GM23338 (cell line): ENCODE data around the gene SLC4A4. TPM values are rescaled to one million over a fixed set of nuclear protein-coding genes. Genes with fewer than 3 reads are reported as not detected.

ENCODE experiments used
- ATAC-seq: fragments of 200-7000 bp; cut with Tn5 transposase; 3 replicates; pipeline ENCODE4 v1.9.1; 2020
- DNase-seq: peaks from one replicate; pipeline ENCODE4 v3.0.0-alpha.2; 2015; ENCODE audit warnings: low spot score
- H2AFZ ChIP-seq: fragments of 200-600 bp; sonication (generic); 2 replicates; pipeline ENCODE4 v1.8.0; 2016; ENCODE audit warnings: antibody characterized with exemption, mild to moderate bottlenecking, moderate library complexity
- H3F3A ChIP-seq: fragments of 200-600 bp; sonication (generic); replicated peaks from 2 replicates; pipeline ENCODE4 v1.8.0; 2017; ENCODE audit warnings: antibody characterized with exemption, mixed run types, low read depth
- H3K27ac ChIP-seq: fragments of 200-600 bp; sonication (generic); 2 replicates; pipeline ENCODE4 v1.6.1; 2016; ENCODE audit warnings: low read depth
- H3K27me3 ChIP-seq: fragments of 200-600 bp; sonication (generic); 2 replicates; pipeline ENCODE4 v1.8.0; 2016; ENCODE audit warnings: mild to moderate bottlenecking, mixed run types, moderate library complexity; ENCODE audit not compliant: insufficient read depth
- H3K36me3 ChIP-seq: fragments of 200-600 bp; sonication (generic); 2 replicates; pipeline ENCODE4 v1.8.0; 2016; ENCODE audit warnings: mild to moderate bottlenecking; ENCODE audit not compliant: insufficient read depth
- H3K4me1 ChIP-seq: fragments of 200-600 bp; sonication (generic); 2 replicates; pipeline ENCODE4 v1.8.0; 2016; ENCODE audit warnings: mild to moderate bottlenecking, moderate library complexity; ENCODE audit not compliant: insufficient read depth
- H3K4me2 ChIP-seq: fragments of 200-600 bp; sonication (generic); 2 replicates; pipeline ENCODE4 v1.7.1; 2017; ENCODE audit warnings: mixed run types
- H3K4me3 ChIP-seq: fragments of 200-600 bp; sonication (generic); 2 replicates; pipeline ENCODE4 v1.6.1; 2016; ENCODE audit warnings: mixed run types
- H3K79me2 ChIP-seq: fragments of 200-600 bp; sonication (generic); replicated peaks from 2 replicates; pipeline ENCODE4 v1.8.0; 2017; ENCODE audit warnings: mild to moderate bottlenecking; ENCODE audit not compliant: insufficient read depth
- H3K9me2 ChIP-seq: fragments of 200-600 bp; sonication (generic); 2 replicates; pipeline ENCODE4 v1.8.0; 2017; ENCODE audit not compliant: insufficient read depth
- H4K20me1 ChIP-seq: fragments of 200-600 bp; sonication (generic); replicated peaks from 2 replicates; pipeline ENCODE4 v1.8.0; 2017; ENCODE audit warnings: mild to moderate bottlenecking; ENCODE audit not compliant: insufficient read depth
- H3K27ac Mint-ChIP-seq: 2 replicates; pipeline ENCODE4 v1.8.0; 2020; ENCODE audit warnings: inconsistent platforms, mild to moderate bottlenecking, moderate library complexity, mixed read lengths
- H3K27me3 Mint-ChIP-seq: 3 replicates; pipeline ENCODE4 v1.8.0; 2022; ENCODE audit warnings: low read depth, mild to moderate bottlenecking, moderate library complexity, mixed read lengths, inconsistent platforms; ENCODE audit not compliant: insufficient read depth, poor library complexity
- H3K36me3 Mint-ChIP-seq: 3 replicates; pipeline ENCODE4 v1.8.0; 2021; ENCODE audit warnings: low read depth, mild to moderate bottlenecking, inconsistent platforms, moderate library complexity, mixed read lengths
- H3K4me1 Mint-ChIP-seq: 3 replicates; pipeline ENCODE4 v1.8.0; 2020; ENCODE audit warnings: mild to moderate bottlenecking, inconsistent platforms, mixed read lengths
- H3K4me3 Mint-ChIP-seq: 3 replicates; pipeline ENCODE4 v1.8.0; 2021; ENCODE audit warnings: moderate library complexity, mild to moderate bottlenecking, inconsistent platforms, mixed read lengths
- H3K9me3 Mint-ChIP-seq: 3 replicates; pipeline ENCODE4 v1.8.0; 2020; ENCODE audit warnings: moderate library complexity, mild to moderate bottlenecking, inconsistent platforms, mixed read lengths
- CREB1 ChIP-seq: fragments of 250-450 bp; sonication (Bioruptor Pico); IDR thresholded peaks from 2 replicates; pipeline ENCODE4 v1.5.0; 2020; ENCODE audit warnings: low read depth, mild to moderate bottlenecking, moderate library complexity
- CTCF ChIP-seq, 2 experiments: fragments of 200-600 bp in 1 of 2; sonication (generic) in 1 of 2; conservative IDR thresholded peaks; 2 replicates each; pipeline versions ENCODE4 v1.5.1 to v1.6.1; 2016 to 2017; ENCODE audit warnings: antibody characterized with exemption in 2 of 2, low read depth in 2 of 2, mild to moderate bottlenecking in 2 of 2, moderate library complexity in 1 of 2
- ETS1 ChIP-seq: IDR thresholded peaks from 2 replicates; pipeline ENCODE4 v1.6.1; 2016; ENCODE audit warnings: antibody characterized with exemption
- EZH2 ChIP-seq: fragments of 200-600 bp; sonication (generic); IDR thresholded peaks from one replicate; pipeline ENCODE4 v1.8.0; 2017; ENCODE audit warnings: antibody characterized with exemption, mild to moderate bottlenecking, low read depth; ENCODE audit not compliant: unreplicated experiment
- EZH2phosphoT487 ChIP-seq: fragments of 200-600 bp; sonication (generic); IDR thresholded peaks from one replicate; pipeline ENCODE4 v1.8.1; 2018; ENCODE audit warnings: antibody characterized with exemption; ENCODE audit not compliant: unreplicated experiment
- JUNB ChIP-seq: IDR thresholded peaks from one replicate; pipeline ENCODE4 v1.6.1; 2016; ENCODE audit warnings: antibody characterized with exemption; ENCODE audit not compliant: unreplicated experiment
- NANOG ChIP-seq: IDR thresholded peaks from 2 replicates; pipeline ENCODE4 v1.6.1; 2016; ENCODE audit warnings: antibody characterized with exemption, borderline replicate concordance
- POLR2AphosphoS5 ChIP-seq: IDR thresholded peaks from 2 replicates; pipeline ENCODE4 v1.6.1; 2016; ENCODE audit warnings: antibody characterized with exemption, low read depth
- STAT1 ChIP-seq: IDR thresholded peaks from one replicate; pipeline ENCODE4 v1.6.1; 2016; ENCODE audit warnings: antibody characterized with exemption; ENCODE audit not compliant: unreplicated experiment
- ZNF114 ChIP-seq: fragments of 250-450 bp; sonication (Bioruptor Pico); IDR thresholded peaks from 2 replicates; pipeline ENCODE4 v1.5.0; 2020; ENCODE audit warnings: mild to moderate bottlenecking, moderate library complexity
- ZNF331 ChIP-seq: fragments of 250-450 bp; sonication (Bioruptor Pico); IDR thresholded peaks from 2 replicates; pipeline ENCODE4 v1.5.0; 2020; ENCODE audit warnings: low read depth, mild to moderate bottlenecking, moderate library complexity
- polyA plus RNA-seq: library from polyadenylated mRNA; unstranded; fragments of >200 nt; fragmentation: Nextera tagmentation; extraction: Ambion mirVana; gene quantifications from 2 replicates; pipeline ENCODE4 v1.2.1, GENCODE V29; 2016
- total RNA-seq: library from RNA; depleted of rRNA; stranded (reverse); fragments of >200 nt; shearing (Covaris generic); gene quantifications from 2 replicates; pipeline ENCODE4 v1.2.3, GENCODE V29; 2014
- TF ChIP-seq, protein P1 (sequence below): IDR thresholded peaks from one replicate; pipeline ENCODE4 v1.6.1; 2018; ENCODE audit warnings: antibody characterized with exemption; ENCODE audit not compliant: unreplicated experiment
- TF ChIP-seq, protein P2 (sequence below): fragments of 250-450 bp; sonication (Bioruptor Pico); IDR thresholded peaks from 2 replicates; pipeline ENCODE4 v1.5.0; 2020; ENCODE audit warnings: mild to moderate bottlenecking, moderate library complexity

The SLC4A4 gene
- total and polyA plus RNA-seq, 2 experiments from 2014 or later = 1.0 to 1.5 TPM

DNA sequence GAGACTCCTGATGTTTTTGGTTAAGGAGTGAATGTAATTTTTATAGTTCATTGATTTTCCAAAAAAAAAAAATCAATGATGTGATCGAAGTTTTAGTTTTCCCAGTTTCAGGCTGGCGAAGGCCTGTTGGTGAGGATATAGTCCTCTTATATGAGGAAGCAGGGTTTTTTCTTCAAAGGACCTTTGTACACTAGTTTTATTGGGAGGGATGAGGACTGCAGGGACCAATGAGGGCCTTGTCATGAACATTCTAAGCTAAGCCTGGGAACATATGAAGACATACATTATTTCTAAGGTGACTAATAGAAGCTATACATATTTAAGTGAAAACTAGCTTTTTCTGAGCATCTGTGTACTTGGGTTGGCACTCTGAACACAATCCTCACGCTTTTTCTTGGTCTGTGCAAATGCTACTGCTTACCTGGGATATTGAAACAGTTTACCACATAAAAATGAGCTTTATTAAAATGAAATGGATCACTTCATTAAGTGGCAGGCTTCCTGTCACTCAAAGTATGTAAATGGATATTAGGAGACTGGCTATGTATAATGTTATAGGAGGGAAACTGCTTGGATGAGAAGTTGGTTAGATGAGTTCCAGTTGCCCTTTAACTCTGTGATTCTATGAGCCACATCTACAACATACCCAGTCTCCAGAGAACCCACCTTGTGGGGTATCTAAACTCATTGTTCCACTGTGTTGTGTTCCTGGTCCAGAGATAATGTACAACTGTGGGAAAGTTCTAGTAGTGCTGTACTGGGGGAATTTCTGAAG, 43.5 kb downstream of the SLC4A4 start:
- no peaks in the 10 kb centered on the region for H3K4me1 Mint-ChIP-seq

More for the DNA sequence above, 43.5 kb downstream of the SLC4A4 start:
- H3K36me3 ChIP-seq = no peaks in the 10 kb centered on the region; the same call in 1 of the 2 replicates
- H3K4me2 ChIP-seq = no peak overlapping the region
- Mint-ChIP-seq H3K9me3 (no peaks in the 10 kb centered on the region), H3K27me3 (no peaks in the 10 kb centered on the region), H3K27ac (no peak overlapping the region), H3K36me3 (no peaks in the 10 kb centered on the region), H3K4me3 (no peak overlapping the region)
- H3K27ac ChIP-seq = no peak overlapping the region
- H2AFZ ChIP-seq = no peak overlapping the region
- DNase-seq (no peak), ATAC-seq (no peak)
- H3K4me1 ChIP-seq = no peaks in the 10 kb centered on the region
- no peaks in the 10 kb centered on the region for H4K20me1 ChIP-seq
- no peaks in the 10 kb centered on the region for H3K79me2 ChIP-seq
- H3F3A ChIP-seq = no peaks in the 10 kb centered on the region
- peaks cover 4% of the 10 kb centered on the region for H3K9me2 ChIP-seq
- H3K4me3 ChIP-seq = no peak overlapping the region
- TF ChIP-seq NANOG (no peak), STAT1 (no peak), POLR2AphosphoS5 (no peak), ZNF114 (no peak), CTCF (conservative IDR thresholded peaks at IDR 0.05; ENCODE audit: low read depth in 2 of 2) (no peak), JUNB (no peak), EZH2phosphoT487 (no peak), ZNF331 (CRISPR knock-in tag) (no peak), ETS1 (no peak), EZH2 (no peak), CREB1 (no peak)
- TF ChIP-seq, protein P1, sequence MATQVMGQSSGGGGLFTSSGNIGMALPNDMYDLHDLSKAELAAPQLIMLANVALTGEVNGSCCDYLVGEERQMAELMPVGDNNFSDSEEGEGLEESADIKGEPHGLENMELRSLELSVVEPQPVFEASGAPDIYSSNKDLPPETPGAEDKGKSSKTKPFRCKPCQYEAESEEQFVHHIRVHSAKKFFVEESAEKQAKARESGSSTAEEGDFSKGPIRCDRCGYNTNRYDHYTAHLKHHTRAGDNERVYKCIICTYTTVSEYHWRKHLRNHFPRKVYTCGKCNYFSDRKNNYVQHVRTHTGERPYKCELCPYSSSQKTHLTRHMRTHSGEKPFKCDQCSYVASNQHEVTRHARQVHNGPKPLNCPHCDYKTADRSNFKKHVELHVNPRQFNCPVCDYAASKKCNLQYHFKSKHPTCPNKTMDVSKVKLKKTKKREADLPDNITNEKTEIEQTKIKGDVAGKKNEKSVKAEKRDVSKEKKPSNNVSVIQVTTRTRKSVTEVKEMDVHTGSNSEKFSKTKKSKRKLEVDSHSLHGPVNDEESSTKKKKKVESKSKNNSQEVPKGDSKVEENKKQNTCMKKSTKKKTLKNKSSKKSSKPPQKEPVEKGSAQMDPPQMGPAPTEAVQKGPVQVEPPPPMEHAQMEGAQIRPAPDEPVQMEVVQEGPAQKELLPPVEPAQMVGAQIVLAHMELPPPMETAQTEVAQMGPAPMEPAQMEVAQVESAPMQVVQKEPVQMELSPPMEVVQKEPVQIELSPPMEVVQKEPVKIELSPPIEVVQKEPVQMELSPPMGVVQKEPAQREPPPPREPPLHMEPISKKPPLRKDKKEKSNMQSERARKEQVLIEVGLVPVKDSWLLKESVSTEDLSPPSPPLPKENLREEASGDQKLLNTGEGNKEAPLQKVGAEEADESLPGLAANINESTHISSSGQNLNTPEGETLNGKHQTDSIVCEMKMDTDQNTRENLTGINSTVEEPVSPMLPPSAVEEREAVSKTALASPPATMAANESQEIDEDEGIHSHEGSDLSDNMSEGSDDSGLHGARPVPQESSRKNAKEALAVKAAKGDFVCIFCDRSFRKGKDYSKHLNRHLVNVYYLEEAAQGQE = no peak
- TF ChIP-seq, protein P2, sequence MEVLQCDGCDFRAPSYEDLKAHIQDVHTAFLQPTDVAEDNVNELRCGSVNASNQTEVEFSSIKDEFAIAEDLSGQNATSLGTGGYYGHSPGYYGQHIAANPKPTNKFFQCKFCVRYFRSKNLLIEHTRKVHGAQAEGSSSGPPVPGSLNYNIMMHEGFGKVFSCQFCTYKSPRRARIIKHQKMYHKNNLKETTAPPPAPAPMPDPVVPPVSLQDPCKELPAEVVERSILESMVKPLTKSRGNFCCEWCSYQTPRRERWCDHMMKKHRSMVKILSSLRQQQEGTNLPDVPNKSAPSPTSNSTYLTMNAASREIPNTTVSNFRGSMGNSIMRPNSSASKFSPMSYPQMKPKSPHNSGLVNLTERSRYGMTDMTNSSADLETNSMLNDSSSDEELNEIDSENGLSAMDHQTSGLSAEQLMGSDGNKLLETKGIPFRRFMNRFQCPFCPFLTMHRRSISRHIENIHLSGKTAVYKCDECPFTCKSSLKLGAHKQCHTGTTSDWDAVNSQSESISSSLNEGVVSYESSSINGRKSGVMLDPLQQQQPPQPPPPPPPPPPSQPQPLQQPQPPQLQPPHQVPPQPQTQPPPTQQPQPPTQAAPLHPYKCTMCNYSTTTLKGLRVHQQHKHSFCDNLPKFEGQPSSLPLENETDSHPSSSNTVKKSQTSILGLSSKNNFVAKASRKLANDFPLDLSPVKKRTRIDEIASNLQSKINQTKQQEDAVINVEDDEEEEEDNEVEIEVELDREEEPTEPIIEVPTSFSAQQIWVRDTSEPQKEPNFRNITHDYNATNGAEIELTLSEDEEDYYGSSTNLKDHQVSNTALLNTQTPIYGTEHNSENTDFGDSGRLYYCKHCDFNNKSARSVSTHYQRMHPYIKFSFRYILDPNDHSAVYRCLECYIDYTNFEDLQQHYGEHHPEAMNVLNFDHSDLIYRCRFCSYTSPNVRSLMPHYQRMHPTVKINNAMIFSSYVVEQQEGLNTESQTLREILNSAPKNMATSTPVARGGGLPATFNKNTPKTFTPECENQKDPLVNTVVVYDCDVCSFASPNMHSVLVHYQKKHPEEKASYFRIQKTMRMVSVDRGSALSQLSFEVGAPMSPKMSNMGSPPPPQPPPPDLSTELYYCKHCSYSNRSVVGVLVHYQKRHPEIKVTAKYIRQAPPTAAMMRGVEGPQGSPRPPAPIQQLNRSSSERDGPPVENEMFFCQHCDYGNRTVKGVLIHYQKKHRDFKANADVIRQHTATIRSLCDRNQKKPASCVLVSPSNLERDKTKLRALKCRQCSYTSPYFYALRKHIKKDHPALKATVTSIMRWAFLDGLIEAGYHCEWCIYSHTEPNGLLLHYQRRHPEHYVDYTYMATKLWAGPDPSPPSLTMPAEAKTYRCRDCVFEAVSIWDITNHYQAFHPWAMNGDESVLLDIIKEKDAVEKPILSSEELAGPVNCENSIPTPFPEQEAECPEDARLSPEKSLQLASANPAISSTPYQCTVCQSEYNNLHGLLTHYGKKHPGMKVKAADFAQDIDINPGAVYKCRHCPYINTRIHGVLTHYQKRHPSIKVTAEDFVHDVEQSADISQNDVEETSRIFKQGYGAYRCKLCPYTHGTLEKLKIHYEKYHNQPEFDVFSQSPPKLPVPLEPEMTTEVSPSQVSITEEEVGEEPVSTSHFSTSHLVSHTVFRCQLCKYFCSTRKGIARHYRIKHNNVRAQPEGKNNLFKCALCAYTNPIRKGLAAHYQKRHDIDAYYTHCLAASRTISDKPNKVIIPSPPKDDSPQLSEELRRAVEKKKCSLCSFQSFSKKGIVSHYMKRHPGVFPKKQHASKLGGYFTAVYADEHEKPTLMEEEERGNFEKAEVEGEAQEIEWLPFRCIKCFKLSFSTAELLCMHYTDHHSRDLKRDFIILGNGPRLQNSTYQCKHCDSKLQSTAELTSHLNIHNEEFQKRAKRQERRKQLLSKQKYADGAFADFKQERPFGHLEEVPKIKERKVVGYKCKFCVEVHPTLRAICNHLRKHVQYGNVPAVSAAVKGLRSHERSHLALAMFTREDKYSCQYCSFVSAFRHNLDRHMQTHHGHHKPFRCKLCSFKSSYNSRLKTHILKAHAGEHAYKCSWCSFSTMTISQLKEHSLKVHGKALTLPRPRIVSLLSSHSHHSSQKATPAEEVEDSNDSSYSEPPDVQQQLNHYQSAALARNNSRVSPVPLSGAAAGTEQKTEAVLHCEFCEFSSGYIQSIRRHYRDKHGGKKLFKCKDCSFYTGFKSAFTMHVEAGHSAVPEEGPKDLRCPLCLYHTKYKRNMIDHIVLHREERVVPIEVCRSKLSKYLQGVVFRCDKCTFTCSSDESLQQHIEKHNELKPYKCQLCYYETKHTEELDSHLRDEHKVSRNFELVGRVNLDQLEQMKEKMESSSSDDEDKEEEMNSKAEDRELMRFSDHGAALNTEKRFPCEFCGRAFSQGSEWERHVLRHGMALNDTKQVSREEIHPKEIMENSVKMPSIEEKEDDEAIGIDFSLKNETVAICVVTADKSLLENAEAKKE = no peak
- no peaks in the 10 kb centered on the region for H3K27me3 ChIP-seq
